GM23248 (cell line): Measurements from ENCODE around the gene TMEM129.

Source experiments
- EZH2 ChIP-seq: fragments of 200-600 bp; sonication (generic); IDR thresholded peaks from 2 replicates; pipeline ENCODE4 v1.6.1; 2018; ENCODE audit warnings: antibody characterized with exemption, mild to moderate bottlenecking; ENCODE audit not compliant: insufficient read depth, poor library complexity, severe bottlenecking
- EZH2phosphoT487 ChIP-seq: fragments of 200-600 bp; sonication (generic); IDR thresholded peaks from 2 replicates; pipeline ENCODE4 v1.6.1; 2018; ENCODE audit warnings: antibody characterized with exemption, moderate library complexity, mild to moderate bottlenecking, low read depth; ENCODE audit not compliant: insufficient read depth

DNA sequence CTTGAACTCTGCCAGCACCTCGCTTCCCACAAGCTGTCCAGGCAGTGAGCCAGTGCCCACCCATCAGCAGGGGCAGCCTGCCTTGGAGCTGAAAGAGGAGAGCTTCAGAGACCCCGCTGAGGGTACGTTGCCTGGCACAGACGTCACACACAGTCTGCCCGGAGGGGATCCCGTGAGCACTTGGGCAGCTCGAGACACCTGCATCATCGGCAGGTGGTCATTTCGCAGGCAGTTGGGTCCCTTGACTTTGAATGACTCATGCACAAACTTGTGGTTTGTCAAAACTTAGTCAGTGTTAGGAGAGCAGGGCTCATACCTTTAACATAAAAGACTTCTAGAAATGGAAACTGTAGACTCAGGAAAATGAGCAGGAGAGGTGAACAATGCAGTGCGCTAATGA lies 10.1 kb upstream of the TMEM129 start:
- TF ChIP-seq EZH2 (no peak), EZH2phosphoT487 (no peak)
